Trophoblast cell (in vitro differentiated cells and primary cell): ENCODE results near the gene C14orf180.

Experiments
- DNase-seq, 2 donors: peaks; one replicate each; pipeline ENCODE4 v3.0.0-alpha.2; 2016
- H2AFZ ChIP-seq: 2 replicates; pipeline ENCODE4 v1.6.1; 2013; ENCODE audit warnings: low read length, moderate library complexity, mild to moderate bottlenecking; ENCODE audit not compliant: insufficient read depth, poor library complexity
- H2AK5ac ChIP-seq: 2 replicates; pipeline ENCODE4 v1.6.1; 2013; ENCODE audit warnings: mild to moderate bottlenecking, low read length
- H2BK120ac ChIP-seq: 2 replicates; pipeline ENCODE4 v1.6.1; 2013; ENCODE audit warnings: low read length, mild to moderate bottlenecking, moderate library complexity; ENCODE audit not compliant: insufficient read depth, poor library complexity
- H2BK12ac ChIP-seq: 2 replicates; pipeline ENCODE4 v1.6.1; 2013; ENCODE audit warnings: mild to moderate bottlenecking, low read length, moderate library complexity
- H2BK5ac ChIP-seq: 2 replicates; pipeline ENCODE4 v1.6.1; 2013; ENCODE audit warnings: low read length, low read depth, moderate library complexity, mild to moderate bottlenecking; ENCODE audit not compliant: poor library complexity
- H3K14ac ChIP-seq: 2 replicates; pipeline ENCODE4 v1.6.1; 2013; ENCODE audit warnings: mild to moderate bottlenecking, low read length
- H3K18ac ChIP-seq: 2 replicates; pipeline ENCODE4 v1.6.1; 2013; ENCODE audit warnings: mild to moderate bottlenecking, low read length
- H3K23ac ChIP-seq: 2 replicates; pipeline ENCODE4 v1.6.1; 2013; ENCODE audit warnings: low read length
- H3K27ac ChIP-seq: 2 replicates; pipeline ENCODE4 v1.5.1; 2013; ENCODE audit warnings: low read depth, mild to moderate bottlenecking, inconsistent platforms, low read length, moderate library complexity
- H3K27me3 ChIP-seq: 2 replicates; pipeline ENCODE4 v1.6.1; 2013; ENCODE audit warnings: inconsistent platforms, mild to moderate bottlenecking, low read length, moderate library complexity; ENCODE audit not compliant: insufficient read depth
- H3K36me3 ChIP-seq, 2 experiments: 1 replicate in 1 of 2; 2 replicates in 1 of 2; pipeline ENCODE4 v1.6.1; 2013; ENCODE audit warnings: low read length in 2 of 2, mild to moderate bottlenecking in 2 of 2, moderate library complexity in 1 of 2; ENCODE audit not compliant: insufficient read depth in 2 of 2, control insufficient read depth in 1 of 2
- H3K4ac ChIP-seq: 2 replicates; pipeline ENCODE4 v1.6.1; 2013; ENCODE audit warnings: low read depth, mild to moderate bottlenecking, low read length, moderate library complexity
- H3K4me1 ChIP-seq, 2 experiments: 1 replicate in 1 of 2; 2 replicates in 1 of 2; pipeline ENCODE4 v1.6.1; 2013; ENCODE audit warnings: low read length in 2 of 2, mild to moderate bottlenecking in 2 of 2, moderate library complexity in 1 of 2; ENCODE audit not compliant: insufficient read depth in 2 of 2, control insufficient read depth in 1 of 2
- H3K4me2 ChIP-seq: 2 replicates; pipeline ENCODE4 v1.6.1; 2013; ENCODE audit warnings: inconsistent platforms, mild to moderate bottlenecking, low read length, moderate library complexity
- H3K4me3 ChIP-seq: 2 replicates; pipeline ENCODE4 v1.5.1; 2013; ENCODE audit warnings: mild to moderate bottlenecking, low read depth, low read length, inconsistent platforms
- H3K79me1 ChIP-seq: one replicate; pipeline ENCODE4 v1.6.1; 2013; ENCODE audit warnings: low read length
- H3K79me2 ChIP-seq: 2 replicates; pipeline ENCODE4 v1.6.1; 2013; ENCODE audit warnings: low read length, mild to moderate bottlenecking; ENCODE audit not compliant: control insufficient read depth, insufficient read depth, poor library complexity
- H3K9ac ChIP-seq: 2 replicates; pipeline ENCODE4 v1.6.1; 2013; ENCODE audit warnings: mild to moderate bottlenecking, low read length
- H3K9me3 ChIP-seq: 2 replicates; pipeline ENCODE4 v1.6.1; 2013; ENCODE audit warnings: low read depth, mild to moderate bottlenecking, control low read depth, inconsistent platforms, low read length; ENCODE audit not compliant: insufficient read depth
- H4K12ac ChIP-seq: 2 replicates; pipeline ENCODE4 v1.6.1; 2013; ENCODE audit warnings: low read depth, mild to moderate bottlenecking, low read length, moderate library complexity
- H4K8ac ChIP-seq: 2 replicates; pipeline ENCODE4 v1.6.1; 2013; ENCODE audit warnings: low read depth, mild to moderate bottlenecking, low read length, moderate library complexity
- H4K91ac ChIP-seq: one replicate; pipeline ENCODE4 v1.6.1; 2013; ENCODE audit warnings: low read depth, mild to moderate bottlenecking, low read length, moderate library complexity
- WGBS: extraction: QIAGEN DNeasy Blood & Tissue Kit; methylation state at CpG from one replicate; pipeline ENCODE4 v1.1.7; 2013; ENCODE audit warnings: missing lambda C conversion rate; ENCODE audit not compliant: insufficient read length, insufficient coverage; ENCODE audit errors: extremely low coverage; 5-methylcytosine and 5-hydroxymethylcytosine counted together

C14orf180 gene

GRCh38 chr14:104563742-104564615 lies 15.6 kb upstream of the C14orf180 start:
- H3K4me2 ChIP-seq = no peak overlapping the region
- H3K4ac ChIP-seq = no peak overlapping the region
- H2BK12ac ChIP-seq = no peak overlapping the region
- no peak overlapping the region for H3K9ac ChIP-seq
- H3K27ac ChIP-seq = no peak overlapping the region
- no peak overlapping the region for H2AFZ ChIP-seq
- peaks cover 1% of the 10 kb centered on the region for H3K9me3 ChIP-seq
- no peak overlapping the region for H3K23ac ChIP-seq
- H2BK5ac ChIP-seq = no peak overlapping the region
- no peak overlapping the region for H4K8ac ChIP-seq
- no peaks in the 10 kb centered on the region for H3K4me1 ChIP-seq
- H3K79me1 ChIP-seq = no peaks in the 10 kb centered on the region
- no CpG with 5 or more reads among the region's 27 CpGs for WGBS
- no peak overlapping the region for H4K91ac ChIP-seq
- H3K18ac ChIP-seq = no peak overlapping the region
- no peak overlapping the region for H3K14ac ChIP-seq
- no peak overlapping the region for H2BK120ac ChIP-seq
- no peak overlapping the region for H4K12ac ChIP-seq
- H3K27me3 ChIP-seq = no peaks in the 10 kb centered on the region
- no peaks in the 10 kb centered on the region for H3K79me2 ChIP-seq
- peak; percentile 43 to 69 for DNase-seq
- H3K36me3 ChIP-seq = no peaks in the 10 kb centered on the region
- no peak overlapping the region for H2AK5ac ChIP-seq
- H3K4me3 ChIP-seq = no peak overlapping the region

- Histone ChIP-seq H3K27ac (no peak overlapping the region), H3K4ac (no peak overlapping the region), H2BK12ac (no peak overlapping the region), H3K79me2 (no peaks in the 10 kb centered on the region), H2AFZ (no peak overlapping the region), H3K4me3 (no peak overlapping the region), H4K91ac (no peak overlapping the region), H3K4me1 (no peaks in the 10 kb centered on the region), H3K27me3 (no peaks in the 10 kb centered on the region), H3K14ac (no peak overlapping the region), H3K79me1 (no peaks in the 10 kb centered on the region), H2BK120ac (no peak overlapping the region), H3K4me2 (no peak overlapping the region), H3K9ac (no peak overlapping the region), H4K12ac (no peak overlapping the region), H3K23ac (no peak overlapping the region), H2AK5ac (no peak overlapping the region), H4K8ac (no peak overlapping the region), H3K18ac (no peak overlapping the region), H3K36me3 (no peaks in the 10 kb centered on the region), H3K9me3 (peaks cover 1% of the 10 kb centered on the region), H2BK5ac (no peak overlapping the region)
- WGBS = no CpG with 5 or more reads among the region's 30 CpGs
- DNase-seq = no peak
These were observed 14.6 kb upstream of the C14orf180 start for GRCh38 chr14:104564744-104565679.

GRCh38 chr14:104567141-104567956 lies 12.2 kb upstream of the C14orf180 start:
- Histone ChIP-seq H2AK5ac (no peak overlapping the region), H3K4me1 (no peaks in the 10 kb centered on the region)
- WGBS = no CpG with 5 or more reads among the region's 27 CpGs

GRCh38 chr14:104567957-104568225 lies 11.7 kb upstream of the C14orf180 start:
- no peaks in the 10 kb centered on the region for H3K27me3 ChIP-seq
- H3K14ac ChIP-seq = no peak overlapping the region
- H2AFZ ChIP-seq = no peak overlapping the region
- no peak overlapping the region for H4K12ac ChIP-seq
- H2BK5ac ChIP-seq = no peak overlapping the region
- H3K18ac ChIP-seq = no peak overlapping the region
- no peak overlapping the region for H4K8ac ChIP-seq
- H3K79me2 ChIP-seq = no peaks in the 10 kb centered on the region
- H3K23ac ChIP-seq = no peak overlapping the region
- H3K36me3 ChIP-seq = no peaks in the 10 kb centered on the region
- DNase-seq = no peak
- no peak overlapping the region for H3K9ac ChIP-seq
- H3K4me3 ChIP-seq = no peak overlapping the region
- H2BK12ac ChIP-seq = no peak overlapping the region
- no peak overlapping the region for H3K4me2 ChIP-seq
- no peaks in the 10 kb centered on the region for H3K4me1 ChIP-seq
- no peak overlapping the region for H4K91ac ChIP-seq
- no peak overlapping the region for H2AK5ac ChIP-seq
- no peak overlapping the region for H3K27ac ChIP-seq
- H2BK120ac ChIP-seq = no peak overlapping the region
- H3K4ac ChIP-seq = no peak overlapping the region
- WGBS = no CpG with 5 or more reads among the region's 9 CpGs
- H3K9me3 ChIP-seq = no peaks in the 10 kb centered on the region
- H3K79me1 ChIP-seq = no peaks in the 10 kb centered on the region

More at GRCh38 chr14:104567141-104567956, 12.2 kb upstream of the C14orf180 start:
- Histone ChIP-seq H4K8ac (no peak overlapping the region), H3K14ac (no peak overlapping the region), H3K79me1 (no peaks in the 10 kb centered on the region), H3K9me3 (no peaks in the 10 kb centered on the region), H2AFZ (no peak overlapping the region), H3K79me2 (no peaks in the 10 kb centered on the region), H3K4me3 (no peak overlapping the region), H3K18ac (no peak overlapping the region), H4K91ac (no peak overlapping the region), H3K36me3 (no peaks in the 10 kb centered on the region), H3K27ac (no peak overlapping the region), H3K4ac (no peak overlapping the region), H2BK5ac (no peak overlapping the region), H3K9ac (no peak overlapping the region), H2BK120ac (no peak overlapping the region), H2BK12ac (no peak overlapping the region), H3K23ac (no peak overlapping the region), H3K4me2 (no peak overlapping the region), H3K27me3 (no peaks in the 10 kb centered on the region), H4K12ac (no peak overlapping the region)
- DNase-seq = no peak
